PFSK-1 (cell line): ENCODE results near the gene APC2.

Source experiments
- FOXP2 ChIP-seq: optimal IDR thresholded peaks from 2 replicates; pipeline ENCODE3; 2011; ENCODE audit warnings: borderline replicate concordance, control low read depth, inconsistent platforms; ENCODE audit not compliant: insufficient read depth; ENCODE audit errors: extremely low read length, extremely low read depth
- POLR2AphosphoS5 ChIP-seq: IDR thresholded peaks from 2 replicates; pipeline ENCODE4 v1.6.1; 2012; ENCODE audit warnings: low read depth, mild to moderate bottlenecking, control low read depth, low read length, moderate library complexity
- SIN3A ChIP-seq: IDR thresholded peaks from 2 replicates; pipeline ENCODE4 v1.6.1; 2012; ENCODE audit warnings: mild to moderate bottlenecking, low read length, moderate library complexity, borderline replicate concordance; ENCODE audit not compliant: insufficient read depth
- TAF1 ChIP-seq: IDR thresholded peaks from 2 replicates; pipeline ENCODE4 v1.6.1; 2012; ENCODE audit warnings: low read length, control low read depth, borderline replicate concordance; ENCODE audit not compliant: insufficient read depth
- TF ChIP-seq, protein P1 (sequence below), 2 experiments: IDR thresholded peaks; 2 replicates each; pipeline versions ENCODE4 v1.6.1 to v1.8.0; 2011 to 2012; ENCODE audit warnings: low read depth in 2 of 2, low read length in 2 of 2, control low read depth in 1 of 2, inconsistent platforms in 1 of 2, mild to moderate bottlenecking in 1 of 2, moderate library complexity in 1 of 2; ENCODE audit not compliant: insufficient read depth in 1 of 2

The APC2 gene

DNA sequence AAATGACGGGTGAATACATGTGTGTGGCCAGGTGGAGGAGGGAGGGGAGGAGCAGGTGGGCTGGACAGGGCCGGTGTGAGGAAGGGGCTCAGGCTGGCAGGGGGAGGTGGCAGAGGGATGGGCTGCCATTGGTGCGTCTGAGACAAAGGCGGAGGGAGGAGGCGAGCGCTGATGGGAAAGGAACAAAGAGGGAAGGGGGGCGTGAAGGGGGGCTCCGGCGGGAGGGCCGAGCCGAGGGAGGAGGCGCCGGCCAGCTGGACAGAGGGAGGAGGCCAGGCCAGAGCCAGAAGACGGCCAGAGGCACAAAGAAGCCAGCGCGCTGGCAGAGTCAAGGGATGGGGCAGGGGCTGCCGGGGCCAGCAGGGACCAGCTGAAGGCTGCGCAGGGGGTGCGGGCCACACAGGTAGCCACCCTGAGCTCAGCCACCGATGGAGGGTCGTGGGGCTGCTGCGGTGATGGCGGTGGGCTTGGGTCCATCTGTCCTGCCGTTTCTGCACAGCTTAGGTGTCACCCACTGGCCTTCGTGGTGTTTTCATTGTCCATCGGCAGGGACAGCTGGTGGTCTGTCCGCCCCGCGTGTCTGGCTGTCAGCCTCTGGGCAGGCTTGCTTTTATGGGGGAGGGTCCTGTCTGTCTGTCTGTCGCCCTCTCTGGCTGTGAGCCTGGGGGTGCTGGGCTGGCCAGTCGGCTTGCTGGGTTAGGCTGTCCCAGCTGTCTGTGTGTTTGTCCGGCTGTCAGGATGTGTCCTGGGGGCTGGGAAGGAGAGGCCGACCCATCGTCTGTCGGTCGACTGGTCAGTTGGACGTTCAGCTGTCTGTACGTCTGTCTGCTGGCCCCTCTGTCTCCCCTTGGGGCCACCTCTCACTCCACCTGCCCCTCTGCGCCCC is 2.2 kb downstream of the APC2 start:
- TF ChIP-seq POLR2AphosphoS5: no peak
- TF ChIP-seq FOXP2: no peak
- TF ChIP-seq SIN3A: no peak
- TF ChIP-seq, protein P1, sequence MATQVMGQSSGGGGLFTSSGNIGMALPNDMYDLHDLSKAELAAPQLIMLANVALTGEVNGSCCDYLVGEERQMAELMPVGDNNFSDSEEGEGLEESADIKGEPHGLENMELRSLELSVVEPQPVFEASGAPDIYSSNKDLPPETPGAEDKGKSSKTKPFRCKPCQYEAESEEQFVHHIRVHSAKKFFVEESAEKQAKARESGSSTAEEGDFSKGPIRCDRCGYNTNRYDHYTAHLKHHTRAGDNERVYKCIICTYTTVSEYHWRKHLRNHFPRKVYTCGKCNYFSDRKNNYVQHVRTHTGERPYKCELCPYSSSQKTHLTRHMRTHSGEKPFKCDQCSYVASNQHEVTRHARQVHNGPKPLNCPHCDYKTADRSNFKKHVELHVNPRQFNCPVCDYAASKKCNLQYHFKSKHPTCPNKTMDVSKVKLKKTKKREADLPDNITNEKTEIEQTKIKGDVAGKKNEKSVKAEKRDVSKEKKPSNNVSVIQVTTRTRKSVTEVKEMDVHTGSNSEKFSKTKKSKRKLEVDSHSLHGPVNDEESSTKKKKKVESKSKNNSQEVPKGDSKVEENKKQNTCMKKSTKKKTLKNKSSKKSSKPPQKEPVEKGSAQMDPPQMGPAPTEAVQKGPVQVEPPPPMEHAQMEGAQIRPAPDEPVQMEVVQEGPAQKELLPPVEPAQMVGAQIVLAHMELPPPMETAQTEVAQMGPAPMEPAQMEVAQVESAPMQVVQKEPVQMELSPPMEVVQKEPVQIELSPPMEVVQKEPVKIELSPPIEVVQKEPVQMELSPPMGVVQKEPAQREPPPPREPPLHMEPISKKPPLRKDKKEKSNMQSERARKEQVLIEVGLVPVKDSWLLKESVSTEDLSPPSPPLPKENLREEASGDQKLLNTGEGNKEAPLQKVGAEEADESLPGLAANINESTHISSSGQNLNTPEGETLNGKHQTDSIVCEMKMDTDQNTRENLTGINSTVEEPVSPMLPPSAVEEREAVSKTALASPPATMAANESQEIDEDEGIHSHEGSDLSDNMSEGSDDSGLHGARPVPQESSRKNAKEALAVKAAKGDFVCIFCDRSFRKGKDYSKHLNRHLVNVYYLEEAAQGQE (IDR thresholded peaks at IDR 0.05; ENCODE audit: insufficient read depth in 1 of 2, low read depth in 2 of 2, low read length in 2 of 2): no peak
- no peak for TF ChIP-seq TAF1

DNA sequence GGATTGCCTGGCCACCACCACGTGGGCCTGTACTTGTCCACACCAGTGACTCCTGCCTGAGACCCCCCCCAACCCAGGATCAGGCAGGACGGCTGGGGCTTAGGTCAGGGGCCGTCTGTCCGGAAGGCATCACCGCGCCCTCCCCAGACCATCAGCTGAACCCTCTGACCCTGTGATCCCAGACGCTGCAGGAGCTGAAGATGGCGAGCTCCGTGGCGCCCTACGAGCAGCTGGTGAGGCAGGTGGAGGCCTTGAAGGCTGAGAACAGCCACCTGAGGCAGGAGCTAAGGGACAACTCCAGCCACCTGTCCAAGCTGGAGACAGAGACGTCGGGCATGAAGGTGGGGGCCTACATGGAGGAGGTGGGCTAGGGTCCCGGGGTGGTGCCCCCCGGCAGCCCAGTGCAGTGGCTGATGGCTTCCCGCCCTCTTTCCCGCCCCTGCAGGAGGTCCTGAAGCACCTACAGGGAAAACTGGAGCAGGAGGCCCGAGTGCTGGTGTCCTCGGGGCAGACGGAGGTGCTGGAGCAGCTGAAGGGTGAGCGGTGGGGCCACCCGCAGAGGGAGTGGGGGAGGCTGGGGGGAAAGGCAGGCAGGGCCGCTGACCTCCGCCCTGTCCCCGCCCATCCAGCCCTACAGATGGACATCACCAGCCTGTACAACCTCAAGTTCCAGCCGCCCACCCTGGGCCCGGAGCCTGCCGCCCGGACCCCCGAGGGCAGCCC is 3.0 kb downstream of the APC2 start:
- TF ChIP-seq POLR2AphosphoS5 (no peak), SIN3A (no peak), FOXP2 (no peak), TAF1 (no peak)
- TF ChIP-seq, protein P1 (IDR thresholded peaks at IDR 0.05; ENCODE audit: insufficient read depth in 1 of 2, low read depth in 2 of 2, low read length in 2 of 2): no peak

DNA sequence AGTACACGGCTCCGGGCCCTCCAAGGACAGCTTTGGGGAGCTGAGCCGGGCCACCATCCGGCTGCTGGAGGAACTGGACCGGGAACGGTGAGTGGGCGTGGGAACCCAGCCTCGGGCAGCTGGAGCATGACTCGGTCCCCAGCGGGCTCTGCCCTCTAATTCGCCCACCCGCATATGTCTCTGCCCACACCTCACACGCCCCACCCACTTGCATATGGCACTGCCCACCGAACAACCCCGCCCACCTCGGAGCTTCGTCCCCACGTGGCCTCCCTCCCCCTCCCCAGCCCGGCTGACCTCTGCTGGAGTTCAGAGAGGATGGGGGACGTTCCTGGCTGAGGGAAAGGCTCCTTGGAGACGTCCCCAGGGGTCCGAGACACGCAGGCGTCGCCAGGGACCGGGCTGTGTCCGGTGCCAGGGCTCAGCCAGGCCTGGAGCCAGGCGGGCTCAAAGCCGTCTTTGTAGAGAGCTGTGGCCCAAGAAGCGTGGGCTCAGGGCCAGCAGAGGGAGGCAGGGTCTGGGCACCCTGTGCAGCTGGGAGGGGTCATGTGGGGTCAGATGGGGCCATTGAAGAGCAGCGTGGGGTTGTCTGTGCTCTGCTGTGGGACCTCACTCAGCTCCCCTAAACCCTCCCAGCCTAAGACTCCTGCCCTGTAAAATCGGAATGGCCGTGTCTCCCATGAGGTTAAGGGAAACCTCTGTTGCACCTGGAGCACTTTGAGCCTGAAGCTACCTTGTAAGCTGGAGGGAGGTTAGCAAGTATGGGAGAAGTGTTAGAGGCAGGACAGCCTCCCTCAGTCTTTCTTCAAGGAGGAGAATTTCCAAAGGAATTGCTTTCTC is 3.8 kb downstream of the APC2 start:
- no peak for TF ChIP-seq TAF1
- TF ChIP-seq, protein P1 (IDR thresholded peaks at IDR 0.05; ENCODE audit: insufficient read depth in 1 of 2, low read depth in 2 of 2, low read length in 2 of 2): no peak
- TF ChIP-seq POLR2AphosphoS5: no peak
- TF ChIP-seq FOXP2: no peak

DNA sequence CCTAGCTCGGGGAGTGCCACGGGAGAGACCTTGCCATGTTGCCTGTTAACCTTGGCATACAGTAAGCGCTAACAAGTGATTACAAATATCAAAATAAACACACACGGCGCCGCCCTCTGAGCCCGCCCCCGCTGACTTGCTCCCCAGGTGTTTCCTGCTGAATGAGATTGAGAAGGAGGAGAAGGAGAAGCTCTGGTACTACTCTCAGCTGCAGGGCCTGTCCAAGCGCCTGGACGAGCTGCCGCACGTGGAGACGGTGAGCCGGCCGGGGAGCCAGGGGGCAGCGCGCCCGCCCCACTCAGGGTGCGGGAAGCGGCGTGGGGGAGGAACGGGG is 5.0 kb downstream of the APC2 start:
- TF ChIP-seq, protein P1 (IDR thresholded peaks at IDR 0.05; ENCODE audit: insufficient read depth in 1 of 2, low read depth in 2 of 2, low read length in 2 of 2): no peak
- no peak for TF ChIP-seq POLR2AphosphoS5
- no peak for TF ChIP-seq TAF1
- no peak for TF ChIP-seq FOXP2
- TF ChIP-seq SIN3A: no peak
